ENCODE data around the gene PTP4A1.
A peak's percentile ranks its signal among the peaks of the same experiment; 100 is the strongest.
"Not testable (repeated sequence)": the region's sequence is repeated elsewhere in the genome, so short reads cannot be mapped to it uniquely, and the experiment has no call there.

The PTP4A1 gene

DNA sequence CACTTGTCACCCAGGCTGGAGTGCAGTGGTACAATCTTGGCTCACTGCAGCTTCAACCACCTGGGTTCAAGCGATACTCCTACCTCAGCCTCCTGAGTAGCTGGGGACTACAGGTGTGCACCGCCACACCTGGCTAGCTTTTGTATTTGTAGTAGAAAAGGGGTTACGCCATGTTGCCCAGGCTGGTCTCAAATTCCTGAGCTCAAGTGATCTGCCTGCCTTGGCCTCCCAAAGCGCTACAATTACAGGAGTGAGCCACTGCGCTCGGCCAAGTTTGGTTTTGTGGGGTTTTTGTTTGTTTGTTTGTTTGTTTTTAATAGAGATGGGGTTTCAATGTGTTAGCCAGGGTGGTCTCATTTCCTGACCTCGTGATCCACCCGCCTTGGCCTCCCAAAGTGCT lies 12.3 kb downstream of the PTP4A1 start:
- DNase-seq = no peak

GRCh38 chr6:63585652-63586051 lies 13.4 kb downstream of the PTP4A1 start:
- DNase-seq = not testable (repeated sequence)

DNA sequence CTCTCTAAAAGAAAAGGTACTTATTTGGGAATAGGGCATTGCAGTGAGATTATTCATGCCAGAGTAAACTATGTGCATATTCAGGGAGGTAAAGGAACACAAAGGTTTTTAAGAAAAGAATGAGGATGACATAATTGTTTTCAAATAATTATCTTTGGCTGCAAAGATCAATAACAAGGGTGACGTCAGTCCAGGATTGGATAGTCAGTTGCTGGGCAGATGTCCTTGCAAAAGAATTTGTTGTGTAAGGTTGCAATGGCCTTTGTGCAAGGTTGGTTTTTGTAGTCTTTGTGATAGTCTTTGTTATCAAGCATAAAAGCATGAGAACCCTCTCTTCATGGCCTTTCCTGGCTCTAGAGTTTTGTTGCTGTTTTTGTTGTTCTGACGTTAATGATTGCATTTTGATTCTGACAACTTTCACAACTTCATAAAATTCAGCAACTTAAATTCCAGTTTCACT lies 17.7 kb downstream of the PTP4A1 start:
- DNase-seq = no peak

GRCh38 chr6:63592886-63593285 lies 20.6 kb downstream of the PTP4A1 start:
- no peak for DNase-seq

- no peak for DNase-seq
Measured at GRCh38 chr6:63597141-63598048, 25.1 kb downstream of the PTP4A1 start.

DNA sequence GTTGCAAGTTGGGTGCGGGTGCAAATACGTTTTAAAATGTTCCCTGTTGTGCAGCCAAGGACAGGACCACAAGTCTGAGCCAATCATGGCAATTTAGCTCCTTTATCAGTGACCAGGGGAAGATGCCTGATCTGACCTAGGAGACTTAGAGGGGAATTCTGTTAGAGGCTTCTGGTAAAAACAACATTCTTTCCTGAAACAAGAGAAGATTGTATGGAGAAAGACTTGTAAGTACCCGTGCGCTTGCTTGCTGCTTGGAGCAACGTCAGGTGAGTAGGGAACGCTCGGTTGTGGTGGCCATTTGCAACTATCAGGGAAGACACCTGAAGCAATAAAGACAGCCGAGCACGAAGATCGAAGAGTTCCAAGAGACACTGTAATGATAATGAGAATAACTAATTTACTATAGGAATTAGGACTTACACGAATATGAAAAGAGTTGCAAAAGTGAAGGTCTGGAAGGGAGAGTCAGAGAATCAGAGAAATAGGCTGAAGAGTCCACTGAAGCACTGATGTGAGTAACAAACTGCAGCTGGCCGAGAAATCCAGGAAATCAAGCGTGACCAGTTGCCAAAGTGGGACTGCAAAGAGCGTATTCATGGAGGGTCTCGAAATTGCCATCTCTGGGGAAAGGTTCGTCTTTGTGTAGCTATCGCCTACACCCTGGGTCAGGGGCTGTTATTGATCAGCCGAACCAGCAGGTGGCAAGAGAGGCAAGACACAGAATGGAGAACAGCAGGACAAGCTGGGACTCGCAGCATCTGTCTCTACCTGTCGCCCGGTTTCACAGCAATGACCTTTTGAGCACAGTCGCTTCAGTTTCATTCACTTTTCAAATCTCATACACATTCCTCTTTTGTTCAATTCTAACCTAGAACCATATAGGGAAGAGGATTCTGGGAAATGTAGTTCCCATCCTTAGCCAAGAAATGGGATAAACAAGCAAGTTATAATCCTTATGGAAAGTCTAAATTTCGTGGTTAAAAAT lies 26.1 kb downstream of the PTP4A1 start:
- peak; percentile 21 for DNase-seq

DNA sequence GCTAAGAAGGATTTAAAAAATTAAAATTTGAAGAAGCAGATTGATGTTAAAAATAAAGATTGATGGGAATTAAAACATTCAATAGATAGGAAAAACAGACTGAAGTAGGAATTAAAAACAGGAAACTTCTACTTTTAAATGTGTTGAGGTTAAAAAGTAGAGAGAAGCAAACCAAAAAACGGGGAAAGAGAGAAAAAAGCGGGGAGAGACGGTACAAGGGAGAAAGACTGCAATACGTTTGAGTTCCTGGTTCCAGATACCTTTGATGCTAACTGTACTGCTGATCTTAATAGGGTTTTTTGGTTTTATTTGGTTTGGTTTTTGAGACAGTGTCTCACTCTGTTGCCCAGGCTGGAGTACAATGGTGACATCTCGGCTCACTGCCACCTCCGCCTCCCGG lies 27.0 kb downstream of the PTP4A1 start:
- no peak for DNase-seq

DNA sequence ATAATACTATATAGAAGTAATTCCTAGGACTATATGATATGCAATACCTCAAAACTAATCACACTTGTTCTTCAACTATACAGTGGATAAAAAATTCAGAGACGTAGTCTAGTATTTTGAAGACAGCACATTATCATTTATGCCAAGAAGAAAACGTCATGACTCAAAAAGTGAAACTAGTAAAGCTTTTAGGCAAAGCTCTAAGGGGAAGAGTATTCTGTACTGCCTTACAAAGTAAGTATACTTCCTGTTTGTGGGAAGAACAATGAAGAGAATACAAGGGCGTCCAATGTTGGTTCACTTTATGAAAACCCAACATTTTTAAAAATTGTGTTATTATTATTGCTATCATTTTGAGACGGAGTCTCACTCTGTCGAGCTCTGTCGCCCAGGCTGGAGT lies 27.9 kb downstream of the PTP4A1 start:
- no peak for DNase-seq

DNA sequence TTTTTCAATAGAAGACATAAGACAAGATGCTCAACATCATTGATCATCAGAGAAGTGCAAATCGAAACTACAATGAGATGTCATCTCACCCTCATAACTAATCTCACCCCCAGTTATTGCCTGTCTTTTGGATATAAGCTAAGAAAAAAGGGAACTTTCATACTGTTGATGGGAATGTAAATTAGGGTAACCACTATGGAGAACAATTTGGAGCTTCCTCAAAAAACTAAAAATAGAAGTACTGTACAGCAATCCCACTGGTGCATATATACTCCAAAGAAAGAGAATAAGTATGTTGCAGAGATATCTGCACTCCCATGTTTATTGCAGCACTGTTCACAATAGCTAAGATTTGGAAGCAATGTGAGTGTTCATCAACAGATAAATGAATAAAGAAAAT lies 37.0 kb downstream of the PTP4A1 start:
- no peak for DNase-seq

DNA sequence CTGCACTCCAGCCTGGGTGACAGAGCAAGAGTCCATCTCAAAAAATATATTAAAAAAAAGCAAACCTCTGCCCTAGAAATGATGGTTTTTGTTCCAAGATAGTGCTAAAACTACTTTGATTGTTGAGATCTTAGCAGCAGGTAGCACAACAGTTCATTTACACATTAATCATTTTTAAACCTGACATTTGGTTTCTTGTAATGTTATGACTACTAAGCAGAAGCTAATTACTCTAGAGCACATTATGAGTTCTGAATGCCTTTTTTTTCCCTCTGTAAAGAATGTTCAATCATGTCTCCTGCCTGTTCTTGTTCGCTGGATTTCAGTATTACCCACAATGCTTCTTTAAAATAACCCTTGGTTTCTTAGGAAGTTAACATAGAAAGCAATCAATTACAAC lies 38.7 kb downstream of the PTP4A1 start:
- no peak for DNase-seq

- no peak for DNase-seq
Measured at GRCh38 chr6:63611560-63611959, 39.3 kb downstream of the PTP4A1 start.

DNA sequence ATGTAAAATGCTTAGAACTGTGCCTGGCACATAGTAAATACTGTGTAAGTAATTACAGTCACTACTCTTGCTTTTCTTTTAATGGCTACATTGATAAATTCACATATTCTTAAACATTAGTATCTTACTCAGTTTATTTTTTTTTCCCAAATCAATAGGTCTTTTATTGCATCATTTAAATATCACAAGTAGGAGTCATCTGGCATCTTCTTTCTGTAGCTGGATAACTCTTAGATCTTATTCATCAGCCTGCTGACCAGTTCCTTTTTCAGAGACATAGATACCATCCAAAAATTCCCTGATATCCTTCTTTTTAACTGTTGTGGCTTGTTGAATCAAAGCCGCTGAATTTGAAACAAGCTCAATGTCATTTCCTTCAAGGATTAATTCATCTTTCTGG lies 43.3 kb downstream of the PTP4A1 start:
- DNase-seq = no peak

All from NCI-H446 treated with DMSO at 0.1 percent for 48 hours (cell line).